Activated CD4-positive, CD25-positive, alpha-beta regulatory T cell treated with anti-CD3 and anti-CD28 coated beads, Interleukin-2, amount 50 U/mL, for 16 hours (primary cell): ENCODE data around the gene GTF2E1.
A peak's percentile ranks its signal among the peaks of the same experiment; 100 is the strongest.
"Not testable (repeated sequence)": the region's sequence is repeated elsewhere in the genome, so short reads cannot be mapped to it uniquely, and the experiment has no call there.

Source experiments
- DNase-seq: peaks from one replicate; pipeline ENCODE4 v3.0.0-alpha.2; 2020; ENCODE audit warnings: low read depth, low spot score

The GTF2E1 gene

DNA sequence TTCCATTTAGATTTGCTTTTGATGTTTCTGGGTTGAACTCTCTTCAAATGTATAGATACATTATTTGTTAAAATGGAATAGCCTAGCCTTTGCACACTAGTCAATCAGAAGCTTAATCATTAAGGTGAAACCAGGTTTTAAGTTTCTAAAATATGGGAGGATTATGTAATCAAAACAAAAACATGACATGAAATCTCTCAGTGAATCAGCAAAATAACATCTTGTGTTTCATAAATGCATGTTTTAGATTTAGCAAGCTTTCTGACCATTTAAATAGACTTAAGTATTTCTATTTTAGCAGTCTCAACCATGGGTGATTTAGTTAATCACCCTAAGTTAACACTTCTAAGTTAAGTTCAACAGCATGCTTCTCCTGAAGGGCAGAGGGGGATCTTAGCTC is 11.3 kb downstream of the GTF2E1 start:
- no peak for DNase-seq

DNA sequence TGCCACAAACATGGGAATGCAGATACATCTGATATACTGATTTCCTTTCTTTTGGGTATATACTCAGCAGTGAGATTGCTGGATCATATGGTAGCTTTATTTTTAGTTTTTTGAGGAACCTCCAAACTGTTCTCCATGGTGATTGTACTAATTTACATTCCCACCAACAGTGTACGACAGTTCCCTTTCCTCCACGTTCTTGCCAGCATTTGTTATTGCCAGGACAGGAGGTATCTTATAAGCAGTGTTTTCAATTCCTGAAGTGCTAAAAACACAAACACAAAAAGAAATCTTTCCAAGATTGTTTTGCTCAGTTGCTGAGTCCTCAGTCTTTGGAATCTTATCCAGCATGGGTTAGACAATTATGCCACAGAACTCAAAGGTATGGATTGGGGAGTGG is 13.5 kb downstream of the GTF2E1 start:
- no peak for DNase-seq

DNA sequence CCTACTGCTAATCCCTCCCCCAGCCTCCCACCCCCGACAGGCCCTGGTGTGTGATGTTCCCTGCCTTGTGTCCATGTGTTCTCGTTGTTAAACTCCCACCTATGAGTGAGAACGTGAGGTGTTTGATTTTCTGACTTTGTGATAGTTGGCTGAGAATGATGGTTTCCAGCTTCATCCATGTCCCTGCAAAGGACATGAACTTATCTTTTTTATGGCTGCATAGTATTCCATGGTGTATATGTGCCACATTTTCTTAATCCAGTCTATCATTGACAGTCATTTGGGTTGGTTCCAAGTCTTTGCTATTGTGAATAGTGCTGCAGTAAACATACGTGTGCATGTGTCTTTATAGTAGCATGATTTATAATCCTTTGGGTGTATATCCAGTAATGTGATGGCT is 16.0 kb downstream of the GTF2E1 start:
- DNase-seq, result not testable (repeated sequence)

DNA sequence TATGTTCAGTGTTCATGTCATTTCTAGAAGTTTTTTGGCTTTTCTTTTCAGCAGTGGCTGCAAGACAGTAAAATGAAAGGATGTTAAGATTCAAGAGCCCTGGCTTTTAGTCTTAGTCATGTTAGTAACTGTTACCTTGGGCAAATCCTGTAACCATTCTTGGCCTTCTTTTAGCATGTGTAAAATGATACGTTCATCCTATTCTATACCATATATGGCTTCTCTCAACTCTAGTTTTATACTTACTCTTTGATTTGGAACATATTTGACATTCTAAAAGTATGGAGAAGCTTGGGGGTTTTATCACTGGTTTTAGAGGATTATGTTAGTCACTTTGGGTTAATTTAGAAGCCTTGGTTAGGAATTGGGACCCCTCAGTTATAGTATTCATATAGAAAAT is 20.1 kb downstream of the GTF2E1 start:
- DNase-seq, result no peak

DNA sequence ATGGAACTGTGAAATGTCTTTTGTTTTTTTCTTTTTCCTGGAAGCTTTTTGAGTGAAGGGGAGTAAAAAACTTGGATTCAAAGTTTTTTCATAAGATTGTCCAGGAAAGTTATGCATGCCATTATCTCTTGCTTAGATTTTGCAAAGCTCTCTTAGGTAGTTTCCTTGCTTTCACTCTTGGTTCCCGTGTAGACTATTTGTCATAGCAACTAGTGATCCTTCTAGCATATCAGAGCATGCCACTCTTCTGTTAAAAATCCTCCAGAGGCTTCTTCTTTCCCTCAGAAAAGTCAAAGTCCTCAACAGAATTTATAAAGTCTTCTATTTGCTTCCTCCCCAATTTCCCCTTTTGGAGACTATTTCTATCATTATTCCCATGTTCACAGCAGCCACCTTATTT is 21.1 kb downstream of the GTF2E1 start:
- DNase-seq, result no peak

DNA sequence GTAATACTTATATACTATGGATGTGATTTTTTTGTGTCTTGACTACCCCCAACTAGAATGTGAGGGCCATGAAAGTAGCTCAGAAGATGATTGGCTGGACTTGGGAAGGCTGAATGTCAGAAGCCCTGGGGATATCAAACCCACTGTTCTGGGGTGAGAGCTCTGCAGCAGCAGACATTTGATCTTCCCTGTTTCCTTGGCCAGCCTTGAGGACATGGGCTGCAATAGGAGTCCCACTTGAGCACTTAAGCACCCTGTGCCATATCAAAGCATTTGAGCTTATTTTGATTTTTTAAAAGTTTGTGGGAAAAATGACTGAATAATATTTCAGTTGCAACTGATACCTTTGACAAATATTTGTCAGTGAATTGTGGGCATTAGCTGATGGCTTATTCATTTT is 21.7 kb downstream of the GTF2E1 start:
- no peak for DNase-seq

DNA sequence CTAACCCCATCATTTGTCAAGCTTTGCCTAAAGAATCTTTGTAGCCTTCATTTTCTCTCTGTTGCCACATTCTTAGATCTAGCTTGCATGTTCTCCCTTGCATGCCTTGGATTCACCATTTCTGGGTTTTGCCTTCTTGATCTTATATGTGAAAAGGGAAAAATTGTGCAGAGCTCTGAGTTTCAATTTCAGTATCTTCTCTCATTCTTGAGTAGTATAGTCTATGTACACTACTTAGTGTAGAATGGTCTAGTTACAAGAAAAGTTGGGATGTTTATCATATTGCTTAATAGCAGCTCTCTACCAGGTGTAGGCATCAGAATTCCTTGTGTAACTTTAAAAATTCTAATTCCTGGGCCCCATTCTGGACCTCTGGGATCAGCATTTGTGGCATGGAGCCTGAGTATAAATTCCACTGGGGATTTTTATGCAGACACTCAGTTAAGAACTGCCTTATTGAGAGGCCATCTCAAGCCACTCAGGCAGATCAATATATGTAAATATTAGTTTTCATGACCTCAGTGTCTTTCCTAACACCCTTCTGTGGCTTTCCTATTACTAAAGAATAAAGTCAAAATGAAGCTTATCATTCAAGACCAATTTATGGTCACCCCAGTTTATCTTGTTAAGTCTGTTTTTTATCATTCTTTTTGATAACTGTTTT is 23.4 kb downstream of the GTF2E1 start:
- no peak for DNase-seq

DNA sequence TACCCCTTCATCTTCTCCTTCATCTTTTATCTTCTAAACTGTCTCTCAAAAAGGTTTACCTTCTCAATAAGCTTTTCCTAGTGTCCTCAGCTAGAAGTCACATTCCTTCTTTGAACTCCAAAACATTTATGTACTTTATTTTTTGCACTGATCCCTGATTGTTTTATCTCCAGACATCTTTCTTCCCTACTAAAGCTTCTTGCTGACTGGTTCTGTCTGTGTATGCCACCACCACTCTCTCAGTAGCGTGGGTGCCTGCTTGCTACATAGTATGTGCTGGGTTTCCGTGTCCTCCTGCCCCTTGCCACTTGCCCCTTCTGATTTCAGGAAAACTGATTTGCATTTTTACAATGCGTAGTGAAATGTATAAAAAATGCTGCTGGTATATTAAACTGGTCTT is 24.0 kb downstream of the GTF2E1 start:
- no peak for DNase-seq

DNA sequence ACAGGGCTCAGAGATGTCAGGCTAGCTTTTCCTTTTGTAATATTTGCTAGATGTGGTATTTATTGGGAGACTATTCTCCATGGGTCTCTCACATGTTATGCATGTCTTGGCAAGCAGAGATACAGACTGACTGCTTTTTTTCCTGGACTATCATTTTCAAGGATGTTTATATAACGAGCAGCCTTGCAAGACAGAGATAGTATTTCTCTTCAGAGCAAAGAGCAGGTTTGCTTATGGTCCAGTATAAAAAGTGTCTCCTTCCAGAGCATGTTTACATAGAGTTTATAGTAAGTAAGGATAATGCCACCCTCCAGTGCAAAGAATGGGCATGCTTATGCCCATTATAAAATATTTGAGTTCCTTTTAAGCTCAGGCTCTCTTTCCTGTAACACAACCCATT is 24.6 kb downstream of the GTF2E1 start:
- no peak for DNase-seq

DNA sequence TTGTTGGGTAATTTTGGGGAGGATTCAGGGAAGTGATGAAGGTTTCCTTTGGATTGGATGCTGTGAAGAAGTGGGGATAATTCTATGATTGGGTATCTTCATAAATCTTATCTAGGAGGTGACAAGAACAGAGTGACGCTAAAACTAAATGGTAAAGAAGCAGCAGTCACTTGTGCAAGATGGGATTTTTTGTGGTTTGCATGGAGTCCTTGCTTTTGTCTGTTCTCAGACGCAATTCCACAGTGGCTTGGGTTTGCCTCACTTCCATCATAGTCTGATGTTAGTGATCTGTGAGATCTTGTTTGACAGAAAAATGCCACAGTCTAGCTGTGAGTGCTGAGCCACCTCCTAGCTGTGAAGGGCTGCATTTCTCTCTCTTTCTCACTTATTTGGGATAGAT is 26.9 kb downstream of the GTF2E1 start:
- DNase-seq, result no peak

DNA sequence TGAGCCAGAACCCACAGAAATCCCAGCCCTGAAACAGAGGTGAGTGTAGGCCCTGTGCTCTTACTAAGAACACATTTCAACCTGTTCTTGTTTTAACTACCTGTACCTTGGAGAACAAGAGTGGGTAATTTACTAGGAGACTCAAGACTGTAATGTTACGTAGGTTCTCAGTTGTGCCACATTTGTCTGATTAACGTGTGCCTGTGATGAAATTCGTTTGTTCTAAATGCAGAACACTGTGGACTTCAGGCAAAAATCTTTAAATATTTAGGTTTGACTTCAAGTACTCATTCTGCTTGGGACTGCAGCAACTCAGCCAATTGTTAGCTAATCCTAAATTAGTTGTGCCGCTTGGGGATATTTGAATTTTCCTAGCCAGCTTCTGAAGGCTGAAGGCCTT is 28.3 kb downstream of the GTF2E1 start:
- no peak for DNase-seq

DNA sequence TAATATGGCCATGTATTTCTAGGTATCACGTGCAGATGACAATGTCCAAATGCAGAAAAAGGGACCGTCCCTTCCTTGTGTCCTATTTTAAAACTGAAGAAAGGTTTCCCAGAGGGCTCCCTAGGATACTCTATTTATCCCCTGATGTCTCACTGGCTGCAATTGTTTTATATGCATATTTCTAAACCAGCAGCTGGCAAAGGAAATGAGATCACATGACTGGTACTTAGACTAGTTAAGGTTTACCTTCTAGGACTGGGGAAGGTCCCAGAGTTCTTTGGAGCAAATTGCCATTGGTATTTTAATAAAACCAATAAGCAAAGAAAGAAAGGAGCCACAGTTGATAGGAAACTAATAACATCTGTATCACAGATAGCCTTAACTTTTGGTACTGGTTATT is 29.5 kb downstream of the GTF2E1 start:
- DNase-seq, result no peak

DNA sequence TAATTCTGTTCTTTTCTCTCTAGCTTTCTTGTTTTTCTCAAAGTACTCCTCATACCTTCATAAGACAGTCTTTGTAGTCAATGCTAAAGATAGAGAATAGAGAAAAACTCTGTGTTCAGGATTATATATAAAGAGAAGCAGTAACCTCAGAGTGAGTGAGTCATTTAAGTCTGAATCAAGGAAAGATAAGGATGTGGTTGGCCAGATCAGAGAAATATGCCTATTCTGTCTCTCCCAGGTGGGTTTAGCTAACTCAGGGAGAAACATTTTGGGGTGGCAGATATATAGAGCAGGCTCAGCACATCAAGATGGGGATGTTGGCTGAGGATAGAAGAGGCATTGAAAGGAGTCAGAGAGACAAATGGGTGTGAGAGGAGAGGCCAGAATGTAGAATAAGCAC is 31.4 kb downstream of the GTF2E1 start:
- no peak for DNase-seq

DNA sequence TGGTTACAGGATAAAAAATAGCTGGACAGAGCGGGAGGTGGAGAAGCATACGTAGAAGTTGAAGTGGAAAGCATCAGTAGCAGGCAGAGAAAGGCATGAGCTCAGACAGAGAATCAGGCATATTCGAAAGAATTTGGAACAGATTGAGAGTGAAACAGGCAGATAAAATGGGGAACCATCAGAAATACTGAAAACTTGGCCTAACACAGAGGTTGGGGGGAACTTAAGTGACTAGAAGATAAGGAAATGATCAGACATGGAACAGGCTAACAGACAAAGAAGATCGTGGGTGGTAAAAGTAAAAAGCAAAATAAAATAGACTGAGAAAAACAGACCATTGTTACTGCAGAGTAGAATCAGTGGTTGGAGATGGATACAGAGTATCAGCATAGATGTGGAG is 32.9 kb downstream of the GTF2E1 start:
- DNase-seq, result no peak

DNA sequence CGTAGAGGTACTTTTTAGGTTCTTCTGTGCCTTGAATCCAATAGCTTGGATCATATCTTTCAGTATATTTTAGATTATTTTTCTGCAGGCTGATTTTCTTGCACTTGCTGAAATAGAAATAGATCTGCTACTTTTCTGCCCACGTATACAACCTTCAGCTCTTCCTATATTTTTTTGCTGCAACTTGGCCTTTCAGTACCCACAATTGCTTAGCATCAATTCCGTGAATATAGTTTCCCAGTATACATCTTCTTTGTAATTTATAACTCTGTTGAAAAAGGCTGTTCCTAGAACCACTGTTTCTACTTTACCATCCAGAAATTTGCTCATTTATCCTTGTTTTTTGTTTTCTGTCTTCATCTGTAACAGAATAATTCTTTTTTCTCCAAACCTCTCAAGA is 36.2 kb downstream of the GTF2E1 start:
- no peak for DNase-seq

DNA sequence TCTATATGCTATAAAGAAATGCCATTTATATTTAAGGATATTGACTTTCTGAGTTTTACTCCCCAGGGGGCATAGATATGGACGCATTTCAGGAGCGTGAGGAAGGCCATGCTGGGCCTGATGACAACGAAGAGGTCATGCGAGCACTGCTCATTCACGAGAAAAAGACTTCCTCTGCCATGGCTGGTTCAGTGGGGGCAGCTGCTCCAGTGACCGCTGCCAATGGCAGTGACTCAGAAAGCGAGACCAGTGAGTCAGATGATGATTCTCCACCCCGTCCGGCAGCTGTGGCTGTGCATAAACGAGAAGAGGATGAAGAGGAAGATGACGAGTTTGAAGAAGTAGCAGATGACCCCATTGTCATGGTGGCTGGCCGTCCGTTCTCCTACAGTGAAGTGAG is 38.4 kb downstream of the GTF2E1 start:
- no peak for DNase-seq

DNA sequence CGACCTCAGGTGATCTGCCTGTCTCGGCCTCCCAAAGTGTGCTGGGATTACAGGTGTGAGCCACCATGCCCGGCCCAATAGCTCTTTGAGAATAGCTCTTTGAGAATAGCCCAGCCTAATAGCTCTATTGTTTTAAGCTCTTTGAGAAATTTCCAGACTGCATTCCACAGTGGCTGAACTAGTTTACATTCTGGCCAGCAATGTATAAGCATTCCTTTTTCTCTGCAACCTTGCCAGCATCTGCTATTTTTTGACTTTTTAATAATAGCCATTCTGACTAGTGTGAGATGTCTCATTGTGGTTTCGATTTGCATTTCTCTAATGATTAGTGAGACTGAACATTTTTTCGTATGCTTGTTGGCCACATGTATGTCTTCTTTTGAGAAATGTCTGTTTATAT is 43.3 kb downstream of the GTF2E1 start:
- not testable (repeated sequence) for DNase-seq

DNA sequence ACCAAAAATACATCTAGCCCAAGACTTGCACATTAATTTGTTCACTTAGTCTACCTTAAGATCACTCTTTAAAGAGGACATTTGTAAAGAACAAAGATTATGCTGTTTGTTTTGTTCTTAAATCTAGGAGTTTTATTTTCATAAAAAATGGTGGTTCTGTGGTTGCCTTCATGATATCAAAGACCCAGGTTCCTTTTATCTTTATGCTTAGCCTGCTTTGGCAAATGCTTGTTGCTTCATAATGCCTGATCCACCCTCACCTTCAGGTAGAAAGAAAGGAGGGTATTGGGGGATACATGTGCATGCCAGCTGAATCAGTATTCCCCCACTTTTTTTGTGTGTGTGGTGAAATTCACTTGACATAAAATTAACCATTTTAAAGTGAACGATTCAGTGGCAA is 48.5 kb downstream of the GTF2E1 start:
- DNase-seq, result no peak

DNA sequence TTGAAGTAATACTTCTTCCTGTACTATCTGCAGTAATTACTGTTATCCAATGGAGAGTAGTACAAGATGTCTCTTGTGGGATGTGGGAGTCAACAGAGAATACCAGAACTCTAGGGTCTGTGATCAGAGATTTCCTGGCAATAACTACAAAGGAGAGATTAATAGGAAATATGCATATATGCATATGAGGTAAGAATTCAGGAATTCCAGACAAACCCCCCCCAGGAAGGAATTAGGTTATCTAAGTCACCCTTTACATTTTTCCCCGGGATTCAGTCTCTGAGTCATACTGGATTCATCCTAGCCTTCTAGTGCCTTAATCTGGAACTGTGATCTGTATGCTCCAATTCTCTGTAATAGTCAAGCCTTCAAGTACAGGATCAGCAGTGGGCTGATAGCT is 49.4 kb downstream of the GTF2E1 start:
- DNase-seq, result no peak

DNA sequence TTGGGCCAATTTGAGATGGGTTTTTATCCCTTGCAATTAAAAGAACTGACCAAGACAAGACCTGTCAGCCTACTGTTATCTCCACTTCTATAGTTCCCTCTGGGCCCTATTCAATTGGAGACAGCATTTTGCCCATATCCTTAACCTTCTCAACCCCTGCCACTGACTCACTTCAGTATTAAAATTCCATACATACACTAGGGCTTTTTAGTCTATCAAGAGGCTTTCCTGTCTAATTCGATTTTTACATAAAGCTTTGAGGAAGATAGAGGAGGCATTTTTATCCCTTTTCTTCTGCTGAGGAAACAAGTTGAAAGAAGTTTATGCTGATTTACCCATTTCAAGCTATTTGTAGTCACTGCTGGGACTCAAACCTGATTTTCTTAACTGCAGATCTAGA is 51.1 kb downstream of the GTF2E1 start:
- DNase-seq, result no peak

DNA sequence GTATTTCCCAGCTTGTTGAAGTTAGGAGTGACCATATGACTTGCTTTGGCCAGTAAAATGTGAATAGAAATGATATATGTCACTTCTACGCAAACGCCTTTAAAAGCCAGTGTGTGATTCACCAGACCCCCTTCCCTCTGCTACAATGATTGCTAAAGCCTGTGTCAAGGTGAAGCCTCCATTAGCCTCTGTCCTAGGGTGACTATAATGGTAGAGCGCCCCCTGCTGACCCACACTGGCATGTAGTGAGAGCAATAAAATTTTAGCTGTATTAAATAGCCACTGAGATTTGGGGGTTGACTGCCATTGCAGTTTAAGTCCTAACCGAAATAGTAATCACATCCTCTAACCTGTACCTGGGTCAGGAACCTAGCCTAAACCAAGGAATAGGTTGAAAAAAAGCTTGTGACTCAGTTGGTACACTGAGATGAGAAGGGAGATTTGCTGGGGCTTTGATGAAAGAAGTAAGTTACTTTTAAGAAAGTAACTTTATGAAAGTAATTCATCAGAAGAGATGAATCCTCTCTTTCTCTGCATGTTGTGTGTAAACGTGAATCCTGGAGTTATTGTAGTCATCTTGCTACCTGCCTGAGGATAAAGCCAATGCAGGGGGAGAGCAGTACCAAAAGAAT is 52.6 kb downstream of the GTF2E1 start:
- peak; percentile 73 for DNase-seq

DNA sequence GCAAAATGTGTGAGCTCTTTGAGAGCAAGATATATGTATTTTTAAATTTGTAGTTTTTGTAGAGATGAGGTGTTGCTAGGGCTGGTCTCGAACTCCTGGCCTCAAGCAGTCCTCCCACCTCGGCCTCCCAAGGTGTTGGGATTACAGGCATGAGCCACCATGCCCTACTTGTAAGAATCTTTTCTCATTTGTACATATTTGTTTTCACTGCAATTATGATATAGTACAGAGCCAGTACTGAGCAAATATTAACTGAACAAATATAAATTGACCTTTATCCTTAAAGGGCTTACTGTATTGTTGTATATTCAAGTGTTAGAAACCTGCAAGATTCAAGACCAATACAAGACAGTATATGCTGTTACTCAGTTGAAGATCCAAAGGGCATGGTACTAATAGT is 53.4 kb downstream of the GTF2E1 start:
- no peak for DNase-seq

DNA sequence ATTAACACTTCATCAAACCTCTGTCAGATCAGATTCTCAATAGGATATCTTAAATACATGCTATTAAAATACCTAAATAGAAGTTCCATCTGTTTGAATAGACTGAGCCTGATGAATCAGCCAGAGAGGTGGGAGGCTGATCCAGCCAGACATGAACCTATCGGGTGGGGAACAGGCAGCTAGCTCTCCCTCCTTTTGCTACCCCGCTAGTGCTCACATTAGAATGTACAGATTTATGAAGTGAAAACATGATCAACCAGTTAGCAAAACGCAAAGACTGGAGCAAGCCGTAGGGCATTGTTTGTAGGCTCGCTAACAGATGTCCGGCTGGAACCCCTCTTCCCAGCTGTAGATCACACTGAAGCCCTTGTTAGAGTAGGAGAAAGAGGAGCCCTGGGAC is 54.4 kb downstream of the GTF2E1 start:
- DNase-seq, result no peak

DNA sequence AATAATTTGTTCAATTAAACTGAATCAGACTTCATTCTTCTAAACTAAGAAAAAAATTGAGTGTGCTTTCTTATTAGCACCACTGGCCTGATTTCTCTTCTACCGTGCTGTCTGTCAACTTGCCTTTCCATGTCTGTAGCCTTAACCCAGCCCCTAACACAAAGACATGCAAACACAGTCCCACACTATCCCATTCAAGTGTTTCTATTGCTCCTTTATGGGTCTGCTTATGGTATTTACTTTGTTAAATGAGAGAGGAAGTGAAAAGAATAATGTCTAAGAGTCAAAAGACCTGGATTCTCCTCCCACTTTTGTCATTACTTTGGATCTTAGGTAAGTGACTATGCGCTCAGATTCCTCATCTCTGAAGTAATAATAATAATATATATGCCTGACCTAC is 55.3 kb downstream of the GTF2E1 start:
- DNase-seq, result no peak
